LNCAP (cell line): ENCODE data around the gene BET1.

Experiments used
- TF ChIP-seq, protein P1 (sequence below): fragments of 450-650 bp; IDR thresholded peaks from 2 replicates; pipeline ENCODE4 v1.5.1; 2017; ENCODE audit warnings: mild to moderate bottlenecking

The BET1 gene

DNA sequence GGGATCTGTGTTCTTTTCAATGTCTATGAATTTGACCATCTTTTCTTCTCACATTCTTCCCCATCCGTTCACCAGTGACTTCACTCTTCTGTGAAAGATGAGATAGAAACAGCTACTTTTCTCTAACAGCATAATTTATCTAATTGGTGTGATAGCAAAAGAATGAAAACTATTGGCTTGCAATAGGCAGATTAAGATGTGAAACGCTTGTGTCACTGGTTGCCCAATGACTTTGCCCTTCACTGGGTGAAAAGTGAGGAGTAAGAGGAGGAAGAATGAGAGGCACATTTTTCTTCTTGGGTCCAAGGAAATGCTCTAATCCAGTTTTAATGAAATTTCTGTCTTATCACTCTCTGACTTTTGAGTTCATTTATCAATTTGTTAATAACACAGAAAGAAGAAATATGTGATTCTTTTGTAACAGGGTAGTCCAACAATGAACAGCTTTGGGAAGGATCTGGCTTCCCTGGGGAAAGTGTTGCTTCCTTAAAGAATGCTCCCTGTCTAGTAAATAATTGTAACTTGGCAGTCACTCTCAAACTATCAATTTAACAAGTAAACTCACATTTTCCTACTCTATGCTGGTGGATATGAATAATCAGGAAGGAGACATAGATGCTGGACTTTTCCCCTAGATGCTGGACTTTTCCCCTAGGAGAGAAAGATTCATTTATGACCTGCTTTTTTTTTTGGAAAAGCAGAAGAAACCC, 35.1 kb downstream of the BET1 start:
- TF ChIP-seq, protein P1, sequence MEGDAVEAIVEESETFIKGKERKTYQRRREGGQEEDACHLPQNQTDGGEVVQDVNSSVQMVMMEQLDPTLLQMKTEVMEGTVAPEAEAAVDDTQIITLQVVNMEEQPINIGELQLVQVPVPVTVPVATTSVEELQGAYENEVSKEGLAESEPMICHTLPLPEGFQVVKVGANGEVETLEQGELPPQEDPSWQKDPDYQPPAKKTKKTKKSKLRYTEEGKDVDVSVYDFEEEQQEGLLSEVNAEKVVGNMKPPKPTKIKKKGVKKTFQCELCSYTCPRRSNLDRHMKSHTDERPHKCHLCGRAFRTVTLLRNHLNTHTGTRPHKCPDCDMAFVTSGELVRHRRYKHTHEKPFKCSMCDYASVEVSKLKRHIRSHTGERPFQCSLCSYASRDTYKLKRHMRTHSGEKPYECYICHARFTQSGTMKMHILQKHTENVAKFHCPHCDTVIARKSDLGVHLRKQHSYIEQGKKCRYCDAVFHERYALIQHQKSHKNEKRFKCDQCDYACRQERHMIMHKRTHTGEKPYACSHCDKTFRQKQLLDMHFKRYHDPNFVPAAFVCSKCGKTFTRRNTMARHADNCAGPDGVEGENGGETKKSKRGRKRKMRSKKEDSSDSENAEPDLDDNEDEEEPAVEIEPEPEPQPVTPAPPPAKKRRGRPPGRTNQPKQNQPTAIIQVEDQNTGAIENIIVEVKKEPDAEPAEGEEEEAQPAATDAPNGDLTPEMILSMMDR: no peak

DNA sequence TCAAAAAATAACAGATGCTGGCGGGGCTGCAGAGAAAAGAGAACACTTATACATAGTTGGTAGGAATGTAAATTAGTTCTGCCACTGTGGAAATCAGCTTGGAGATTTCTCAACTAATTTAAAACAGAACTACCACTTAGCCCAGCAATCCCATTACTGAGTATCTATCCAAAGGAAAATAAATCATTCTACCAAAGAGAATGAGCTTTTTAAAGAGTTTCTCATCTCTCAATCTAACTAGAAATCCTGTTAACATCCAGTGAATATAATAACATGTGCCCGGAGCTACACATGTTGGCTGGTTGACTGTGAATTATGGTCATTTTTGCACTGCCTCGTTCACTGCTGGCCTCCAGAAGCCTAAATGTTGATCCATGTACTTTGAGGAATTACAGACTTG, 39.3 kb downstream of the BET1 start:
- TF ChIP-seq, protein P1: no peak

DNA sequence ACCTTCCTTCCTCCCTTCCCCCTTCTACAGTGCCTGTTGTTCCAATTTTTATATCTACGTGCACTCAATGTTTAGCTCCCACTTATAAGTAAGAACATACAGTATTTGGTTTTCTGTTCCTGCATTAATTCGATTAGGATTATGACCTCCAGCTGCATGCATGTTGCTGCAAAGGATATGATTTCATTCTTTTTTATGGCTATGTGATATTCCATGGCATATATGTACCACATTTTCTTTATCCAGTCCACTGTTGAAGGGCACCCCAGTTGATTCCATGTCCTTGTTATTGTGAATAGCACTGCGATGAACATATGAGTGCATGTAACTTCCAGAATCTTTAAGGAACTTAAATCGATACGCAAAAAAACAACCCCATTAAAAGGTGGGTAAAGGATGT, 39.9 kb downstream of the BET1 start:
- TF ChIP-seq, protein P1: no peak

DNA sequence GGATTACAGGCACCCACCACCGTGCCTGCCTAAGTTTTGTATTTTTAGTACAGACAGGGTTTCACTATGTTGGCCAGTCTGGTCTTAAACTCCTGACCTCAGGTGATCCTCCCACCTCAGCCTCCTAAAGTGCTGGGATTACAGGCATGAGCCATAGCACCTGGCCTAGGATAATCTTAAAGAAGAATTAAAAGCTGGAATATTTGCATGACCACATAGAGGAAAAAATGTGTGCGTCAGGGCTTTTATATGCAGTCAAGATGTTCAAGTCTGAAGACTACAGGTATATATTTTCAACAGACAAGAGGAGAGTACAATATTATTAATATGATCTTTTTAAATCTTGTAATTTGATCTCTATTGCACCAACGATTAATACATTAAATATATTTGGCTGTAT, 43.2 kb downstream of the BET1 start:
- TF ChIP-seq, protein P1: no peak

DNA sequence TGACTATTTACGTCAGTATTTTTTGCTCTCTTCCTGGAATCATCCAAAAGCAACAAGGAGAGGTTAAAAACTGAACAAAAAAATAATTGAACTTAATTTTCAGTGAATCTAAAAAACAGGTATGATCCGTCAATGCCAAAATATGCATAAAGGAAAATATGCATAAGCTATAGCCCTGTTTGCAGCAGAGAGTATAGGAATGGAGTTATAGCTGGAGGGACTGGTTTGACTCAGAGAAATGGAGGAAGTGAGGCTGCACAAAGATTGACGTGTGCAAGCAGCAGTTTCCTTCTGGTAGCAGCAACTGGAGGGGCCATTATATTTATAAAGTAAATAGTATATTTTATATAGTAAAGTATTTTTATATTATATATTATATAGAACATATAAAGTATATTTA, 45.5 kb downstream of the BET1 start:
- TF ChIP-seq, protein P1: no peak

DNA sequence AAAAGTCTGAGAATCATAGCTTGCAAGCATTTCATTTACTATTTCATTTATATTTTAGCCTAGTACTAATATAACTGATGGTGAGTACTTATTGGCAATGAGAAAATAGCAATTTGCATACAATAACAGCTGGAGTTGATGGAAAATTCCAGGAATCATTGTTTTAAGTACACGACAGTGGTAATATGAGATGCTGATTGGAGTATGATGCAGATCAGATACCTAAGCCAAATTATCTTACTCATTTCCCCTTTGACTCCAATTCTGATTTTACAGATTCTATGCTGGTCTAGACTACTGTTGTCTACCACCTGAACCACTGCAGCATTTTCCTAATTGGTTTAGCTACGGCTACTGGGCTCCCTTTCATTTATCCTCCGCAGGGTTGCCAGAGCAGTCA, 45.9 kb downstream of the BET1 start:
- TF ChIP-seq, protein P1: no peak

DNA sequence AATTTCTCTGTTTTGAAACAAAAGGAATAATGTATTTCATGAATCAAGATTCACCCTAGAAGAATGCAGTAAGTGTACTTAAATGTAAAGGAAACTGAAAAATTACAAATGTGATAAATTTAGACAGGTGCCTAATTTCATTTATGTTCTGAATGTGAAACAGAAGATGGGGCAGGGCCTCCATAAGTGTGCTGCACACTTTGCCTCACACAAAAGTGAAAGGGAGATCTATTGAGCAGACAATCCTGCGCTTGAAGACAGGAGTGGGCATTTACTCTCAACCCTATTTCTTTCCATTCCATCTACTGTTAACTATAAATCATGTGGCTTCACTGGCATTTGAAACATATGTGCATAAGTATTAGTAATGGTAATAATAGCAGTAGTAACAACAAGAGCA, 46.4 kb downstream of the BET1 start:
- TF ChIP-seq, protein P1: no peak

DNA sequence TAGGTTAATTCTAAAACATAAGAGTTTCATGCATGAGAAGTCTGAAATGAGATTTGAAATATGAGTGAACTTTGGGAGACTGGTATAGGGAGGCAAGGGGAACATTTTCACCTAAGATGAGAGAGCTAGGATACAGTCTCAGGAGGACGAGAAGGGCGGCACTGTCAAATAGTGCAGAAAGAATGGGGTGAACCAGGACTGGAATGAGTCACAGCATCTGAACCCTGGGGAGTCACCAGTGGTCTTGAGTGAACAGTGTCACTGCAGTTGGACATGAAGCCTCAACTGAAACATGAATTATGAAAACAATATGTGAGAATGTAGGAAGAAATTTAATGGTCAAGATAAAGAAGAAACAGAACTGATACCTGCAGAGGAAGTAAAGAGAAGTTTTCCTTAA, 48.9 kb downstream of the BET1 start:
- TF ChIP-seq, protein P1: no peak
